HG02798 (cell line): ENCODE results near the gene NAP1L1.
A peak's percentile ranks its signal among the peaks of the same experiment; 100 is the strongest.

Experiments used
- ATAC-seq: cut with Tn5 transposase; IDR thresholded peaks from one replicate; pipeline ENCODE4 v1.9.1; 2021; ENCODE audit warnings: mild to moderate bottlenecking; ENCODE audit not compliant: unreplicated experiment, poor library complexity

Gene NAP1L1

DNA sequence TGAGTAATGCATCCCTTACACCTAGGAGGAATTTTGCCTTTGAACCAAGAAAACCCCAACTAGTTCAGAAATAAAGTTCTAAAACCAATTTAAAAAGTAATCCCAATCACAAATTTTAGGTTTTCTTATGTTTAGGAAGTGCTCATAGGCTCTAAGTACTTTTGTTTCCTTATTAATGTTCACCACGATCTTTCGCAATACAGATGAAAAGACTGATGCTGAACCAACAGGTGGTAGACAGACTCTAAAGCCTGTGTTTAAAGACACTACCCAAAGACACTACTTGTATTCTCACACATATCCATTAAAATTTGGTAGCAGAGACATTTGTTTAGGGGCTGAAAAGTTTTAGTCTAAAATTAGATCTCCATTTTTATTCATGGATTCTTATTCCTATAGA is 42.3 kb downstream of the NAP1L1 start:
- ATAC-seq: no peak

DNA sequence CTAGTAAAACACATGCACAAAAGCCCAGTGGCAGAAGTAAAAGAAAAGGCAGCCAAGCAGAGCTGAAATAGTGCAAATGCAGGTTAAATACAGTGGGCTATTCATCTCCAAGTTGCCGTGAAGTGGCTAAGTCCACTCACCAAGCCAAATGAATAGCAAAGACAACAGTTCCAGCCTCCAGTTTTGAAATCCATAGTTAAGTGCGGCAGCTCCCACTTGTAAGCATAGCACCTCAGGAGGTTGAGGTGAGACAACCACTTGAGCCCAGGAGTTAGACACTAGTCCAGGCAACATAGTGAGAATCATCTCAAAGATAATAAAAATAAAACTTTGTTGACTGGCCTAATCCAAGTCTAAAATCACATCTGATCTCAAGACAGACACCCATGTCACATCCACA is 43.1 kb downstream of the NAP1L1 start:
- ATAC-seq: no peak

DNA sequence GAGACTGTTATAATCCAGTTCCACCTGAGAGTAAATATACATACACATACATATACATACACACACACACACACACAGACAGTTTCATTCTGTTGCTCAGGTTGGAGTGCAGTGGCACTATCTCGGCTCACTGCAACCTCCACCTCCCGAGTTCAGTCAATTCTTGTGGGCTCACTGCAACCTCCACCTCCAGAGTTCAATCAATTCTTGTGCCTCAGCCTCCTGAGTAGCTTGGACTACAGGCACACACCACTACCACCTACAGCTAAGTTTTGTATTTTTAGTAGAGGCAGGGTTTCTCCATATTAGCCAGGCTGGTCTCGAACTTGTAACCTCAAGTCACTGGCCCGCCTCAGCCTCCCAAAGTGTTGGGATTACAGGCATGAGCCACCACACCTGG is 44.0 kb downstream of the NAP1L1 start:
- no peak for ATAC-seq

DNA sequence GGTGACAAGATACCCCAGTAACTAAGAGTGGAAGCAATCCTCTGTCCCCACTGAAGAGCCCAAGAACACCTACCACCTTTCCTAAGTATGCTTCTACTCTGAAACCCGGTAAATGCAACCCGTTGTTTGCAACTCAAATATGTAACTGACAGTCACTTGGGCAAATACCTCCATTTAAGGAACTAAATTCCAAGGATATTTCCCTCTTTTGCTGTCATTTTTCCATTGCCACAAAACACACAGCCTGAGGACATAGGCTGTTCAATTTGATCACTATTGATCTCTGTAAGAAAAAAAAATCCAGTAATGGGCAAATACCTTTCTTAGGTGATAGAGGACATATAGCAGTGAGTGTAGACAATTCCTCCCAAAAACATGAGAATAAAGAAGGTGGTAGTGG is 46.3 kb downstream of the NAP1L1 start:
- no peak for ATAC-seq

DNA sequence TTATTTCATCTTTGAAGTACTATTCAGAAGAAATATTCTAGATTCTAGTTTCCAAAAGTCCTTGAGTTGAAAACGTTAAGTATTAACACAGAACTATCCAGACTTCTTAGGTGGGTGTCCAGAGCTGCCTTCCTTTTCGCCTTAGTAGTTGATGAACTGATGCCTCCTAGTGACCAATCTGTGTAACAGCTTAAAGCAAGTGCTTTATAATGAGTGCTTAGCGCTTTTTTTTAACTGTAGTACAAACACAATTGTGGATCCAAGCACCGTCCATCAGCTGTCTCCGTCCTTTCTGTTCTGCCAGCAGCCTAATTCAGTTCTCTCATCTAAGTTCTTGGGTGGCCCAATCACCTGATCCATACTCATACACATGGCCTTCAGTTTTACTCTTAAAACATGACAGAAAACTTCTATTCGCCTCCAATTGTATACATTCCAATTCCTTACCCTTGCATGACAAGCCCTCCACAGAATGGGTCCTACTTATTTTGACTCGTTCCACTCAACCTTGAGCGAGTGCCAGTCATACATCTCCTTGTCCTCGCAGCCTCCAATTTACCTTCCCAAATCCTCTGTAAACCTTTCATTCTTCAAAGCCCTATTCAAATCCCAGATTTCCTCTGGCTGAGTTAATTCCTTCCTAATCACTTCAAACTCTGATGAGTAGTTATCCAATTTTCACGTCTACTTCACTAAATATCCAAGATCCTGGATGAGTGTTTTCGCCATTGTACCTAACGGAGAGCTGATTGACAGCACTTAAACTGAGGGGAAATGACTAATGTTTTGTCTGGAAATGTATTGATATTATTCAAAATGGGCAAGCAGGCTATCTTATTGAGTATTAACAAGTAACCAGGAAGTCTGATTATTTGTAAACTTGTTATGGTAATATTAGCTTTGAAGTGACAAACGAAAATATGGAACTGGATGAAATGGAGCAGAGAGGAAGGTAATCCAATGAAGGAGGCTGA is 47.1 kb downstream of the NAP1L1 start:
- peak; percentile 72 for ATAC-seq

DNA sequence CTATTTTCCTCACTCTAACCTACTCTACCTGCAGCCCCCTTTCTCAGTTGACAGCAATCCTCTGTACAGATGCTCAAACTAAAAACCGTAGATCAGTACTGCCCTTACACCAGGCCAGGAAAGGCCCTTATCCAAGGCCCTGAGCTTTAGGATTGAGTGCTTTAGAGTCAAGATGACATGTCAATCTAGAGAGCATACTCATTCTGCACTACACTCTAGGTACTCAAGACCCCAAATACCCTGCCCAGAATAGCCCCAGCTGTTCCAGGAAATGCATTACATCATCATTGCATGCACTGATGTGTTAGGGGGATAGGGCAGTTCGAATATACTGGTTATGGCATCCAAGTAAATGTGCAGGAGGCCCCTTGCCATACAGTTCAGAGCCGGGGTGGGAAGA is 49.4 kb downstream of the NAP1L1 start:
- ATAC-seq: no peak

DNA sequence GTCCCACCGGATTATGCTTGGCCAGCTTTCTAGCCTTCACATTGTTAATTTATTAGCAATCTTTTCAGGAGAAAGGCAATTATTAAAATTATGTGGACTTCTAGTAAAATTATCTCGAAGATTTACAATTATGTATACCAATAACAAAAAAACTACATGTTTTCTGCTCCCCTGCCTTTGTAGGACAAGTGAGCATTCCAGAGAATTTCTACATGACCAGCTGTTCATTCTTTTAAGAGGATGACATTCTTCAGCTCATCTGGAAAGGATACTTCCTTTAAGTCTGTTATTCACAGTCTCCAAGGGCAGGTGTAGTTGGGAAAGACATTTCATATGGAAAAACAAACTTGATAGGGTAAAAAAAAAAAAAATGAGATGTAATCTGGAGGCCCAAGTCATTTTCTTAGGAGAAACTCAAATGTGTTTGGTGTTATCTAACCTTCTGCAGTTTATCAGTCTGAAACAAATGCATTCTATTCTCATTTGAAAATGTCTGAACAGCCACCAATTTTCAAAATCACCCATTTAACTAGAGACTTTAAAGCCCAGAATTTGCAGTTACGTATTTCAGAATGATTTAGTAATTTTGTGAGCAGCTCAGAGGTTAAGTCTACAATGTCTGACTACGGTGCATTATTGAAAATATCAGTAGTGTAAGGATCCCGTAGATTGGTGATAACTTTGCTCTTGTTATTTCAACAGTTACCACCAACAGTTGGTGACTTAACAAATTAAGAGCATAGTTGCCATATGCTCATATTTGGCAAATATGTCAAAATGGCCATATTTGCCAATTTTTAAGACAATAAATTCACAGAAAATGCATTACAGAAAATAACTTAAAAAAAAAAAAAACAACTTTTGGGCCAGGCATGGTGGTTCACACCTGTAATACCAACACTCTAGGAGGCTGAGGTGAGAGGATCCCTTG is 51.1 kb downstream of the NAP1L1 start:
- ATAC-seq: no peak

DNA sequence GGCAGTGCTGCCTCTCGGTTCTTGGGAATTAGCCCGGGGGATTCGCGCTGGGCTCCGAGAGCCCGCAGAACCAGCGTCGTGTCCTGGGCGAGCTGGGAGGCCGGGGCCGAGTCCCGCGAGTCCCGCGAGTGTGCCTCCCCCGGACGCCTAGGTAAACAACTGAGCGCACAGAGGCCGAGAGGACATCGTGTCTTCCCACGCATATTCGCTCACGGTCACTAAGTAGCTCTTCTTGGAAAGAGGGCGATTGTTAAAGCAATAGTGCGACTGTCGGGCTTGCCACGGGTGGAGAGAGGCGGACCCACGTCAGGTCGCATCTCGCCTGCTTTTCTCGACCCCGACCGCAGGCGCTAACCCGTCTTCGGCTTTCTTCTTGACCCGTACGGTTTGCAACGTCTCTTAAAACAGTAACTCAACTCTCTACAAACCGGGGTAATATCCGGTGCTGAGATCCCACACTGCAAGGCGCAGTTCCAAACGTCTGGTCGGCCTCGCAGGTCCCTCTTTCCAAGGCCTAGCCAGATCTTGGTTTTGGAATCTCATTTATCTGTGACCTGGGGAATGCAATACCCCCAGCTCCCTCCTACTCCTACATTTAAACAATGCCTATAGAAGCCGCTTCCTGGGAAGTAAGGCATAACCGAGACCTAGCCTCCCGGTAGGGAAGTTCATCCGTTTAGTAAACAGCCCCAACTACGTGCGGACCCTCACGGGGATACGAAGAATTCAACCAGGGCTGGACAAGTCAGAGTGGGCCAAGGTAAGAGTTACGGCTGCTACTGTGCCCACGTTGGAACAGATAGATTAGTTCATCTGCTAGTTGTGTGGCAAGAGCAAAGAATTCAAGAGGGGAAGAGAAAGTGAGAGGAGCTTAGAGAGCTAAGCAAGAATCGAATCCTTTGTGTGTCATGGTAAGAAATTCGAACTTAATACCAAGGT is 52.2 kb downstream of the NAP1L1 start:
- peak; percentile 34 for ATAC-seq

DNA sequence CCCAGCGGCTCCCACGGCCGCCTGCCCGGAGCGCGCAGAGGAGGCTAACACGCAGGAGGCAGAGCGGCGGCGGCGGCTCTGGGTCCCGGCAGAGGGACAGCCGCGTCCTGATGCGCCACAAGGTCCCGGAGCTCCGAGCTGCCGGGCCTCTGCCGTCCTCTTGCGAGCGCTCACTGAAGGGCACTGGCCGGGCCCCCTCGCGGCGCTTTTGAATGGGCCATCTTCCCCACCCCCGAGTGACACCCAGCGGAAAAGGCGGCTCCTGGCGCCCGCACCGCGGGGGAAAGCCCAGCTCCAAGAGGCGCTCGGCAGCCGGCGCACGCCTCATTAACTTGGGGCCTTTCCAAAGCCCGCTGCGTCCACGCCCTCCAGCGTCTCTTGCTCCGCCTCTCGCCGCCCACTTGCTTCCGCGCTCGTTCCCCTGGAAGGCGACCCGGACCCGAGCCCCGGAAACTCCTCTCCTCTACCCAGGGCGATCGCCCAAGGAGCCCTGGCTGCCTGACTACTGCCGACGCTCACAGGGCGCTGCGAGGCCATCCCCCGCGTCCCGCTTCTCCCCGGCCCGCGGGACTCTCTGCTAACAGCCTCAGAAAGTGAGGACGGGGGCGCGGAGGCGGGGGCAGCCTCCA is 53.0 kb downstream of the NAP1L1 start, which contains the start of gene PHLDA1:
TSS of gene PHLDA1 (minus strand) at position 363 of the 629 bp plus-strand sequence.
- peak; percentile 88 for ATAC-seq

DNA sequence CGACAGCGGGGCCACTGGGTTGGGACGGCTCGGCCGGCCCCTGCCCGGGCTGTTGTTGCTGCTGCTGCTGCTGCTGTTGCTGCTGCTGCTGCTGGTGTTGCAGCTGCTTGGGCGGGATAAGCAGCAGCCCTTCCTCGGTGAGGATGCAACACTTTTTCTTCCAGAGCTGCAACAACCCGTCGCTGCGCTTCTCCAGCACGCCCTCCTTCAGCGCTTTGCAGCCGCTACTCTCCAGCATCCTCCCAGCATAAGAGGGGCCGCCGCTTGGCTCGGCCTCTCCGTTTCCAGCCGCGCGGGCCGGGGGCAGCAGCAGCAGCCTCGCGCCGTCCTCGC is 53.4 kb downstream of the NAP1L1 start:
- ATAC-seq: peak; percentile 3

DNA sequence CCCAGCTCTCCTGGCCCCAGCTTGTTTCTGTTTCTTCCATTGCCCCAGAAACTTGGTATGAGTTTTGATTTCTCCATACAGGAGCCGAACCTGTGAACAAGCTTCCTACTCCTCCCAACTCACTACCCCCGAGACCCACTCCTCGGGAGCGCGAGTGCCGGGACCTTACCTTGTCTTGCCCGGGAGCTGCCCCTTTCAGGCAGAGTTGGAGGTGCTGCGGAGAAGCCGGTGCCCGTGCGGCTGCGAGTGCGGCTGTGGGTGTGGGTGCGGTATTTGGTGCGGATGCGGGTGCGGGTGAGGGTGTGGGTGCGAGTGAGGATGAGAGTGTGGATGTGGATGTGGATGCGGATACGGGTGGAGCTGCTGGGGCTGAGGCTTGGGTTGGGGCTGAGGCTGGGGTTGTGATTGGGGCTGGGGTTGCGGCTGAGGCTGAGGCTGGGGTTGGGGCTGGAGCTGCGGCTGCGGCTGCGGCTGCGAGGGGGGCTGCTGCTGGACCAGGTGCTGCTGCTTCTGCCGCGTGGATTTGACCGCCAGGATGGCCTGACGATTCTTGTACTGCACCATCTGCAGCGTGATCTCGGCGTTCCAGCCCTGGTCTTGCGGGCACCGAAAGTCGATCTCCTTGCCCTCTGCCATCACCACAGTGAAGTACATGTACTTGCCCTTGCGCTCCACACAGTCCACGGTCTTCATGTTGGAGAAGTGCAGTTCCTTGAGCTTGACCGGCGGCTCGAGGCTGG is 54.0 kb downstream of the NAP1L1 start:
- no peak for ATAC-seq

DNA sequence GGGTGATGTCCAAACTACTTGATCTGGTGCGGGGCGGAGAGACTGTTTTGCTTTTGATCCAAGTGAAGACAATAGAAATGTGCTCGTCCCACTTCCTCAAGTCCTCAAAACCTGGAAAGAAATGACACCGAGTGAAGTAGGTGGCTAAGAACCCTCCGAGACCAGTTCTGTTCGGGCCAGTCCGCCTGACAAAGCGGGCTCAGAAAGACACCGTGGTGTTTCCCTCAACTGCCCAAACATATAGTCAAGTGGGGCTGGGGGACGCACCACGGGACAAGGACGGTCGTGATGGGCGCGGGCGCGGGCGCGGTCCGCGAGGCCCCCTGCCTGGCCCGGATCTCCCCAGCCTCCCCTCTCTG is 54.5 kb downstream of the NAP1L1 start:
- ATAC-seq: no peak

DNA sequence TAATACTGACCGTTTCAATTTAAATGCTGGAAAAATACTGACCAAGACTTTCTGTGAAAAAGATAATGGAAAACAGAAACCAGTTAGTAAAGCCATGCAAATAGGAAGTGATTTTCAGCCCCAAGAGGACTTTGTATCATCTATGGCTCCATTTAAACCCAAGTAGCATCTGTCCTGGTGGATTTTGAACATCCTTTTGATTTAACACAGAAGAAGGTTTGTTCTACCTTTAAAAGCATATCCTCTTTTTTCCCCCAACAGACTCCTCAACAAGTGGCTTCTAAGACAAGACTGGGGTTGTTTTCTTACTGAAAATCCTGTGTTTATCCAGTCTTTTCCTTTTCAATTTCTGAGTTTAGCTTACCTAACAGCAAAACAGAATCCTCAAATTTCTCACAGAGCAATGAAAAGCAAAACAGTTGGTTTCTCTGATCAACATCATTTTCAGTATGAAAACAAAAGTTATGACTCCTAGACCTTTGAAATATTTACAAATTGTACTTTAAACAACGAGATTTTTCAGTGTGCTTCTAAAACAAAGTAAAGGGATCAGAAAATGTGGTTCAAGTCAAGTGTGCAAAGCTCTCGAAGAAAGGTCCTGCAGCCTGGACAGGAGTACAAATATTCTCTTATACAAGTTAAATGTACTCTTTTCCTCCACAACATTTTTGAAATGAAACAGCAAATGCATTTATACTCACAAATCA is 55.8 kb downstream of the NAP1L1 start:
- ATAC-seq: no peak

DNA sequence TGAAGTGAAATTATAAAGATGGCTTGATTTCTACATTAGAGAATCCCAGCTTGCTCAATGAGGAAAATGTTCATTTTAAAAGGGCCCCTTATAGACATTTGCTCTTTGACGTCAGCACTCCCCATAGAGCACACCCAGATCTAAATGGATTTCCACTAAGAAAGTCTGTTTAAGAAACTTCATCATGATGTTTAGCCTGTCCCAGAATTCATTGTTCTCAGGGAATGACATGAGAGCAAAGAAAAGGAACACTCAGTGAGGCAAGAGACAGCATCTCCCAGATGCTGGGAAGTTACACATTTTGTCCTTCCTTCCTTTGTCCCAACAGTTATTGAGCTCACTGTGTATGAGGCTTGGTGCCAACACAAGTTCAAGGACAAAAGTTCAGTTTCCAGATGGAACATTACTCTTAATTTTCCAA is 57.8 kb downstream of the NAP1L1 start:
- no peak for ATAC-seq

DNA sequence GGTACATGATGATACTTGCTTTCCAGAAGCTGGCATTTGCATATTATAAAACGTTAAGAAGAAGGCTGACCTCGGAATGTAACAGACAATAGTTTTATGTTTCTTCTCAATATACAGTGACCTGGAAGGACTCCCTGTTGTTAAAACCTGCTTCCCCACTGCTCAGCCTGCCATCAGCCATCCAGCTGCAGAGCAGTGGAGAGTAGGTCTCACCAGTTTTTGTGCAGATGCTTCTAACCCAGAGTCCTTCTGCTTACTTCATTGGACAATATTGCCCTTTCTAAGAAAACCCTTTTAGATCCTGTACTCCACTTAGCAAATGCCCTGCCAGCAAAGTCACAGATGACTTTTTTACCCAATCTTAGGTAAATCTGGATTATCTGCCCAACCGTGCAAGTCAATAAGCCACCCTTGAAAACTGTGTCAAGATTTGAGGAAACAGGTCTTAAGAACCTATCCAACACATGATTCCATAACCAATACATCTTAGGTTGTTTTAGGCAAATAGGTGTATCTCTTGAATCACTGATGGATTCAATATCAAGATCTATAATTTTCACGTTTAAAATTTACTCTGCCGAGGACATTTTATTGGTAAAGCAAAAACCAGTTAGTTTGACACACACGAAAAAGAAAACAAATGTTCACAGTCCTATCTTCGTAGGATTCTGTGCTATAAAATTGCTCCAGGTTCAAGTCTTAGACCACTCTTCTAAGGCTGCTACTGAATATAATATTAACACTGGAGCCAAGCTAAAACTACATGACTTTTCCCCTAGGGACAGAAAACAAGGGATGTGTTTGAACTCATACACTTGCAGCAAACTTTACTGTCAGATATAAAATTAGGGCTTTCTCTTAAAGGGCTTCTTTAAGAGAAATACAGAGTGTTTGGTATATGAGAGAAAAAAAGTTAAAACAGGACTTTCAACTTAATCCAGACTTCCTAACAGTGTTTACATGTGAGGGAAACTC is 58.6 kb downstream of the NAP1L1 start:
- no peak for ATAC-seq

DNA sequence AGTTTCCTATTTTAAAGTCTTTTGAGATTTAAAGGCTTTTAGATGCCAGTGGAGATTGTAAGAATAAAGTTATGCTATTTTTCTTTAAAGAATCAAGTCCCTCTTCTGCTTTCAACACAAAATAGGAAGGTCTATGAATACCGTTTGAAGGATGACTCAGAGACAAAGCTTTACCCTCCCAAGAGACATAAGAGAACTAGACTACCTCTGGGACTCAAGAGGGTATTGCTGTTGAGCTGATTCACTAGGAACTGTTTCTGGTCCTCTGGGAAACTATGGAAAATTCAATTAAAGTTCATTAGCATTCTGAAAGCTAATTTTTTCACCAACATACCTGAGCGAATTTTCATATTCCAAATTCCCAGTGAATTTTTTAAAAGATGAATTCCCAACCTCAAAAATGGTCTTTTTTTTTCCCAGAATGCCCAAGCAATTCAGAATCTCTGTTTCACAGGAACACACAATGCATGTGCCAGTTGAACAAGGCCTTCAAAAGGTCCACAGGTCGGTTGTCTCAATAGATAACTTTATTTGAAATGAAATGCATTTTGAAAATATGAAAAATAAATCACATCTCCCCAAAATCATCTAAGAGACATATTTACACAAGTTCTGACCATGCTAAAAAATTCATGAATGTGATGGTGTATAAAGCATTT is 59.4 kb downstream of the NAP1L1 start:
- ATAC-seq: no peak
